OCI-LY3 (cell line): ENCODE measurements around the gene BBS7.

Source experiments
- H2AFZ ChIP-seq: fragments of 200-600, 300-600 bp; shearing (Covaris generic); 2 replicates; pipeline ENCODE4 v1.6.0; 2014; ENCODE audit warnings: antibody characterized with exemption, low read depth, low read length
- H3K27ac ChIP-seq: fragments of 200-600, 300-600 bp; sonication (generic); 2 replicates; pipeline ENCODE4 v1.5.1; 2014; ENCODE audit warnings: mild to moderate bottlenecking, low read length, moderate library complexity, mixed read lengths
- H3K27me3 ChIP-seq: fragments of 200-600, 300-600 bp; sonication (generic); 2 replicates; pipeline ENCODE4 v1.6.1; 2014; ENCODE audit warnings: low read depth, low read length, mixed read lengths
- H3K36me3 ChIP-seq: fragments of 200-600, 300-600 bp; sonication (generic); replicated peaks from 2 replicates; pipeline ENCODE3; 2014; ENCODE audit warnings: low read depth, low read length, mixed read lengths
- H3K4me1 ChIP-seq: fragments of 300-600, 200-600 bp; sonication (generic); 2 replicates; pipeline ENCODE4 v1.6.1; 2014; ENCODE audit warnings: low read length, mixed read lengths
- H3K4me2 ChIP-seq: fragments of 200-600, 300-600 bp; sonication (generic); 2 replicates; pipeline ENCODE4 v1.6.1; 2014; ENCODE audit warnings: low read length, mixed read lengths
- H3K4me3 ChIP-seq: fragments of 300-600, 200-600 bp; sonication (generic); 2 replicates; pipeline ENCODE4 v1.5.1; 2014; ENCODE audit warnings: antibody characterized with exemption, mild to moderate bottlenecking, low read length, moderate library complexity
- H3K79me2 ChIP-seq: fragments of 300-600, 200-600 bp; shearing (Covaris generic); 2 replicates; pipeline ENCODE4 v1.6.1; 2014; ENCODE audit warnings: mild to moderate bottlenecking, low read length, mixed read lengths
- H3K9ac ChIP-seq: fragments of 300-600, 200-600 bp; shearing (Covaris generic); 2 replicates; pipeline ENCODE4 v1.6.0; 2014; ENCODE audit warnings: mild to moderate bottlenecking, low read length, moderate library complexity
- H3K9me3 ChIP-seq: fragments of 200-600, 300-600 bp; shearing (Covaris generic); 2 replicates; pipeline ENCODE4 v1.6.1; 2014; ENCODE audit warnings: low read length, mixed read lengths; ENCODE audit not compliant: insufficient read depth
- H4K20me1 ChIP-seq: fragments of 200-600, 300-600 bp; sonication (generic); 2 replicates; pipeline ENCODE4 v1.6.1; 2016; ENCODE audit warnings: low read length, mixed read lengths; ENCODE audit not compliant: insufficient read depth
- EZH2phosphoT487 ChIP-seq: fragments of 200-600 bp; shearing (Covaris generic); IDR thresholded peaks from 2 replicates; pipeline ENCODE4 v1.6.1; 2018; ENCODE audit warnings: antibody characterized with exemption, mixed run types, low read depth
- TF ChIP-seq, protein P1 (sequence below): fragments of 200-600, 300-600 bp; sonication (generic); IDR thresholded peaks from 2 replicates; pipeline ENCODE4 v1.5.1; 2014; ENCODE audit warnings: antibody characterized with exemption, low read length, low read depth

BBS7 gene, protein sequence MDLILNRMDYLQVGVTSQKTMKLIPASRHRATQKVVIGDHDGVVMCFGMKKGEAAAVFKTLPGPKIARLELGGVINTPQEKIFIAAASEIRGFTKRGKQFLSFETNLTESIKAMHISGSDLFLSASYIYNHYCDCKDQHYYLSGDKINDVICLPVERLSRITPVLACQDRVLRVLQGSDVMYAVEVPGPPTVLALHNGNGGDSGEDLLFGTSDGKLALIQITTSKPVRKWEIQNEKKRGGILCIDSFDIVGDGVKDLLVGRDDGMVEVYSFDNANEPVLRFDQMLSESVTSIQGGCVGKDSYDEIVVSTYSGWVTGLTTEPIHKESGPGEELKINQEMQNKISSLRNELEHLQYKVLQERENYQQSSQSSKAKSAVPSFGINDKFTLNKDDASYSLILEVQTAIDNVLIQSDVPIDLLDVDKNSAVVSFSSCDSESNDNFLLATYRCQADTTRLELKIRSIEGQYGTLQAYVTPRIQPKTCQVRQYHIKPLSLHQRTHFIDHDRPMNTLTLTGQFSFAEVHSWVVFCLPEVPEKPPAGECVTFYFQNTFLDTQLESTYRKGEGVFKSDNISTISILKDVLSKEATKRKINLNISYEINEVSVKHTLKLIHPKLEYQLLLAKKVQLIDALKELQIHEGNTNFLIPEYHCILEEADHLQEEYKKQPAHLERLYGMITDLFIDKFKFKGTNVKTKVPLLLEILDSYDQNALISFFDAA

DNA sequence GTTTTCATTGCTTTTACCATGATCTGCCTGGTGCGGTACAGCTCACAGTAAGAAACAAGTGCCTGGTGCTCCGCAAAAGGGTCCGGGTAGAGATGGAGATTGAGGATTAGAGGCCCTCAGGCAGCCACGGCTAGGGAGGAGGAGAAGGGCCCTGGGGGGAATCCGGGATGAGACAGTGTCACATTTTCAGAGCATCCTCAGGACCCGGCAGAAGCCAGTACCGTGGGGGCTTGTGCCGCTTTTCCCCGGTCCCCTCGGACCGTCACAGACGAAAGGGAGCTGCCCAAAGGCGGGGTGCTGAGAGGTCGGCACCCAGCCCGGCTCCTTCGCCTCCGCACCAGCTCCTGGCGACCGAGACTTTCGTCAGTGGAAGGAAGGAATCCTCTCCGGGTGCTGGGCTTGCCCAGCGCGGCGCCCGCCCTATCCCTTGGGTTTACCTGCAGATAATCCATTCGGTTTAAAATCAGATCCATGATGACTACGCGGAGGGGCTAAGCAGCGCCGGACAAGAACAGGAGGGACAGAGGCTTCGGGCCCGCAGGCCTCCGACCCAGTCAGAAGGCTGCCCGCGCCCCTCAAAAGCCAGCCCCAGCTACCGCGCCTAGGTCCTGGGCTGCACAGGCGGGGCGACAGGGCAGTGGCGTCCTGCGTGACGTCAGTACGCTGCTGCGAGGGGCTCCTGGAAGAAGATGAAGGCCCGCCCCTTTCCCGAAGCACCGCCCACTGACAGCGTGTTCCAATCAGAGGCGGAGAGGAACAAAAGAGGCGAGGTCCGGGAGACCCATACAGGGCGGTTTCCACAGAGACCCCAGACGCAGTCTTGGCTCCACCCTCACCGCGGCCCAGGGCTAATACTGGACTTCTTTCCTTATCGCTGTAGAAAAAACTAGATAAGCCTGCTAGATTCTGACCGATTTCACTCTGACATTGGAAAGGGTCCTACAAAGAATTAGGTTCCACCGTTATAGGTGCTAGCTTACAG is at the start of gene BBS7:
Gene BBS7, minus strand, starts transcription at position 634 of the 982 bp plus-strand sequence. Its CDS starts 161 bp downstream, at position 473.
- H3K27ac ChIP-seq = no peak within 1 kb of the TSS
- peaks cover 10% of the 10 kb centered on the region; the same call in 1 of the 2 replicates for H3K79me2 ChIP-seq
- no peaks in the 10 kb centered on the region for H3K9me3 ChIP-seq
- peak within 1 kb of the TSS; percentile 87 for H3K4me2 ChIP-seq
- no peaks in the 10 kb centered on the region for H4K20me1 ChIP-seq
- peaks cover 8% of the 10 kb centered on the region for H3K36me3 ChIP-seq
- H3K9ac ChIP-seq = peak within 1 kb of the TSS; percentile 88
- H3K27me3 ChIP-seq = no peaks in the 10 kb centered on the region
- H2AFZ ChIP-seq = peak within 1 kb of the TSS; percentile 100
- TF ChIP-seq, protein P1, sequence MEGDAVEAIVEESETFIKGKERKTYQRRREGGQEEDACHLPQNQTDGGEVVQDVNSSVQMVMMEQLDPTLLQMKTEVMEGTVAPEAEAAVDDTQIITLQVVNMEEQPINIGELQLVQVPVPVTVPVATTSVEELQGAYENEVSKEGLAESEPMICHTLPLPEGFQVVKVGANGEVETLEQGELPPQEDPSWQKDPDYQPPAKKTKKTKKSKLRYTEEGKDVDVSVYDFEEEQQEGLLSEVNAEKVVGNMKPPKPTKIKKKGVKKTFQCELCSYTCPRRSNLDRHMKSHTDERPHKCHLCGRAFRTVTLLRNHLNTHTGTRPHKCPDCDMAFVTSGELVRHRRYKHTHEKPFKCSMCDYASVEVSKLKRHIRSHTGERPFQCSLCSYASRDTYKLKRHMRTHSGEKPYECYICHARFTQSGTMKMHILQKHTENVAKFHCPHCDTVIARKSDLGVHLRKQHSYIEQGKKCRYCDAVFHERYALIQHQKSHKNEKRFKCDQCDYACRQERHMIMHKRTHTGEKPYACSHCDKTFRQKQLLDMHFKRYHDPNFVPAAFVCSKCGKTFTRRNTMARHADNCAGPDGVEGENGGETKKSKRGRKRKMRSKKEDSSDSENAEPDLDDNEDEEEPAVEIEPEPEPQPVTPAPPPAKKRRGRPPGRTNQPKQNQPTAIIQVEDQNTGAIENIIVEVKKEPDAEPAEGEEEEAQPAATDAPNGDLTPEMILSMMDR = no peak
- TF ChIP-seq EZH2phosphoT487 = no peak
- peak within 1 kb of the TSS; percentile 94 for H3K4me3 ChIP-seq
- peaks cover 8% of the 10 kb centered on the region for H3K4me1 ChIP-seq

DNA sequence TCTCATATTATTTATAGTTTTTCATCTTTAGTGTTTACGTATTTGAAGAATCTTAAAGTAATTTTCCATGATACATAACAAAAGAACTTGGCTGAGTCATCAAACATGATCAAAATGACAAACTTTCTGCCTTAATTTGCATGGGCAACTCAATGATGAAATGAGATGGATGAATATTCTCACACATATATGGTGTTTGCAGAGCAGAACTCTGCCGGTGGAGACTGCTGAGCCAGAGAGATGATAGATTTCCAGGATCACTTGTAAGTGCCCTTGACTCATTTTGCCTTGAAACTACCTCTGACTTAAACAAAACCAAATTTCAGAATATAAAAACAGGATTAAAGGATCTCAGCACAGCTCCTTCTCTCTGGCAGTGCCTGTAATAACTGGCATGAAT is 43.4 kb upstream of the BBS7 start:
- H3K9ac ChIP-seq = no peak overlapping the region
- H3K27ac ChIP-seq = no peak overlapping the region
- no peaks in the 10 kb centered on the region for H3K9me3 ChIP-seq
- H3K4me3 ChIP-seq = no peak overlapping the region
- H2AFZ ChIP-seq = no peak overlapping the region
- H4K20me1 ChIP-seq = no peaks in the 10 kb centered on the region
- H3K79me2 ChIP-seq = no peaks in the 10 kb centered on the region
- TF ChIP-seq EZH2phosphoT487 = no peak
- TF ChIP-seq, protein P1 = no peak
- peaks cover 3% of the 10 kb centered on the region; the same call in 1 of the 2 replicates for H3K27me3 ChIP-seq
- H3K4me2 ChIP-seq = no peak overlapping the region
- no peaks in the 10 kb centered on the region for H3K36me3 ChIP-seq
- peaks cover 9% of the 10 kb centered on the region for H3K4me1 ChIP-seq

DNA sequence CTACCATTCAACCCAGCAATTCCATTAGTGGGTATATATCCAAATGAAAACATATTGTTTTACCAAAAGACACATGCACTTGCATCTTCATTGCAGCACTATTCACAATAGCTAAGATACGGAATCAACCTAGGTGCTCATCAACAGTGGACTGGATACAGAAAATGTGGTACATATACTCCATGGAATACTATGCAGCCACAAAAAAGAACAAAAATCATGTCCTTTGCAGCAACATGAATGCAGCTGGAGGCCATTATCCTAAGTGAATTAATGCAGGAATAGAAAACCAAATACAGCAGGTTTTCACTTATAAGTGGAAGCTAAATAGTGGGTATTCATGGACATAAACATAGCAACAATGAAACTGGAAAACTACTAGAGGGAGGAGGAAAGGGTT is 38.1 kb upstream of the BBS7 start:
- H3K36me3 ChIP-seq = no peaks in the 10 kb centered on the region
- no peak overlapping the region for H3K4me3 ChIP-seq
- no peak overlapping the region for H3K9ac ChIP-seq
- H3K4me2 ChIP-seq = no peak overlapping the region
- TF ChIP-seq EZH2phosphoT487 = no peak
- TF ChIP-seq, protein P1 = no peak
- H3K79me2 ChIP-seq = no peaks in the 10 kb centered on the region
- no peak overlapping the region for H2AFZ ChIP-seq
- H3K27ac ChIP-seq = no peak overlapping the region
- no peaks in the 10 kb centered on the region for H3K4me1 ChIP-seq
- no peaks in the 10 kb centered on the region for H3K9me3 ChIP-seq
- H4K20me1 ChIP-seq = no peaks in the 10 kb centered on the region
- H3K27me3 ChIP-seq = no peaks in the 10 kb centered on the region
